Bronchial epithelial cell (primary cell): Measurements from ENCODE around the gene SHB. TPM values are rescaled to one million over a fixed set of nuclear protein-coding genes. Genes with fewer than 3 reads are reported as not detected.
A peak's percentile ranks its signal among the peaks of the same experiment; 100 is the strongest.

Source experiments
- DNase-seq: peaks from one replicate; pipeline ENCODE4 v3.0.0-alpha.2; 2010; ENCODE audit warnings: low read depth
- FAIRE-seq: peaks from 2 replicates; lab custom pipeline; 2011; peaks lifted over from hg19 to GRCh38; lab: Jason Lieb, UNC
- H3K27me3 ChIP-seq: 2 replicates; pipeline ENCODE4 v1.5.1; 2011; ENCODE audit warnings: low read length; ENCODE audit not compliant: control insufficient read depth, insufficient read depth
- H3K36me3 ChIP-seq: 2 replicates; pipeline ENCODE4 v1.5.1; 2011; ENCODE audit warnings: low read length; ENCODE audit not compliant: control insufficient read depth, insufficient read depth
- H3K4me3 ChIP-seq: 2 replicates; pipeline ENCODE4 v1.5.1; 2011; ENCODE audit warnings: mild to moderate bottlenecking, low read depth, low read length, control low read depth
- CTCF ChIP-seq: IDR thresholded peaks from 2 replicates; pipeline ENCODE4 v1.5.1; 2011; ENCODE audit warnings: mild to moderate bottlenecking, moderate library complexity, low read length, control low read depth, inconsistent platforms; ENCODE audit not compliant: insufficient read depth, severe bottlenecking
- total RNA-seq: library from RNA; depleted of rRNA; stranded (reverse); fragments of >200 nt; gene quantifications from 2 replicates; pipeline ENCODE4 v1.2.1, GENCODE V29; 2014

SHB gene
- total RNA-seq, 1 donor from 2014 or later: 14.5 TPM

DNA sequence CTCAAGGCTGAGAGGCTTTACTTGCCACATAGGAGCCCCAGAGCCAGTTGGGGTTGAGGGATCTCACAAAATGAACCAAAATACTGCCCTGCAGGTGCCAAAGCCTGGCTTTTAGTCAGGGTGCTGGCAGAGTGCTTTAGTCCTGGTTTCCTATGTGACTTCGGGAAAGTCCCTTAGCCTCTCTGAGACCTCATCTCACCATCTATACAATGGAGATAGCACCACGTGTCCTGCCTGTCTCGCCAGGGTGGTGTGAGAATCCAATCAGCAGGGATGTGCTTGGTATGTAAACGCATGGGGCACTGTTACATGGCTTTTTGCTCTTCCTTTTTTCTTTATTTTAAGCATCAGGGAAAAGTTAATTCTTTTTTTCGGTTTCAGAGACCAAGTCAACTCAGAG, 68.3 kb downstream of the SHB start:
- no peak for TF ChIP-seq CTCF
- Histone ChIP-seq H3K27me3 (no peaks in the 10 kb centered on the region), H3K4me3 (no peak overlapping the region), H3K36me3 (peaks cover 3% of the 10 kb centered on the region)
- DNase-seq (no peak), FAIRE-seq (no peak)

DNA sequence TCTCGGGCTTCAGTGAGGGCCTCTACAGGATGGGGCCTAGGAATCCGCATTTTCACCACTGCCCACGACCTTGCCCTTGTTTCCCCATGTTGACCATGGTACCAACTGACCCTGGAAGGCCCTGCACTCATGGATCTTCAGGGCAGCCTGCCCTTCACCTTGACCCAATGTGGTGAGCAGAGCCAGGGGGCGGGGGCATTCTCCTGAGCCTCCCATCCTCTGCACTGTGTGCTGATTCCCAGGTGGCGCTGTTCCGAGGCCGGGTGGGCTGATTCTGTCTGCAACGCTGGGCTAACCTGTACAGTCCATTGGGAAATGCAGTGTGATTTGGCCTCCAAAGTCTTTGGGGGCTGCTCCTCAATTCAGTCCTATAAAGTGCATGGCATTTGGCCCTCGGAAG, 68.7 kb downstream of the SHB start:
- TF ChIP-seq CTCF: peak; percentile 10
- FAIRE-seq: no peak

GRCh38 chr9:37999588-38000189, 69.3 kb downstream of the SHB start:
- no peak for FAIRE-seq
- H3K4me3 ChIP-seq: no peak overlapping the region
- peak; percentile 77 for DNase-seq
- no peak for TF ChIP-seq CTCF
- H3K27me3 ChIP-seq: no peaks in the 10 kb centered on the region
- H3K36me3 ChIP-seq: peaks cover 2% of the 10 kb centered on the region

More for the DNA sequence above, 68.7 kb downstream of the SHB start:
- Histone ChIP-seq H3K36me3 (peaks cover 3% of the 10 kb centered on the region), H3K4me3 (no peak overlapping the region), H3K27me3 (no peaks in the 10 kb centered on the region)
- DNase-seq: no peak

GRCh38 chr9:37998881-37999587, 70.0 kb downstream of the SHB start:
- DNase-seq (no peak), FAIRE-seq (no peak)
- TF ChIP-seq CTCF: no peak
- Histone ChIP-seq H3K36me3 (peaks cover 2% of the 10 kb centered on the region), H3K4me3 (no peak overlapping the region), H3K27me3 (no peaks in the 10 kb centered on the region)

DNA sequence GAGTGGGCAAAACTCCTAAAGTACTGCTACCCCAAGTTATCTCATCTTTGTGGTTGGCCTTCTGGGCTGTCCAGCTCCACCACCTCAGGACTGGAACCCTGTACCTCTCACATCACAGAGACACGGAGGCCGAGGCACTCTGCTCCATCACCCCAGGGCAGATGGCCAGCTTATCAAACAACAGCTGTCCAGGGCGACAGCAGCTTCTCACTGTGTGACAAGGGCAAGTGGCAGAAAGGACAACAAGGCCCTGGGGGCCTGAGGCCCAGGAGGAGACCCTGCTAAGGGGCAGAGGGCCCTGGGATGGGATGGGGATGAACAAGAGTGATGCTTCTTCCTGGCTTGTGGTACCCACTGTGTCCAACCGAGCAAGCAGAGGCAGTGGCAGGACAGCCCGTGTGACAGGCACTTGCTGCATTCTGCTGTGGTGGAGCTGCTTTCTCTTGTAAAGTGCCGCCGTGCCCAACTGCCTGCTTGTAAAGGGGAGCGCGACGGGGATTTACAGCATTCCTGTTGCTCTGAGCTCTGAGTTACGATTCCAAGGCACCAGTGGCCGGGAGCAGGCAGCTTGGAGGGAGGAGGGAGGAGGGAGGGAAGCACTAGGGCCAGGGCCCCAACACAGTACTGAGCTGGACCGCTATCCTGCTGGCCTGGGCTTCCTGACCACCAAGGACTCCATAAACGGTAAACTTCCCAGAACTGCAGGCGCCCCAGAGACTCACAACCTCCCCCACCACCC, 71.2 kb downstream of the SHB start:
- H3K4me3 ChIP-seq: no peak overlapping the region
- no peak for FAIRE-seq
- H3K36me3 ChIP-seq: peaks cover 2% of the 10 kb centered on the region
- H3K27me3 ChIP-seq: no peaks in the 10 kb centered on the region
- DNase-seq: no peak
- TF ChIP-seq CTCF: no peak
